NCI-H460 (cell line): Measurements from ENCODE around the gene RBM17. TPM values are rescaled to one million over a fixed set of nuclear protein-coding genes. Genes with fewer than 3 reads are reported as not detected.
A peak's percentile ranks its signal among the peaks of the same experiment; 100 is the strongest.
"Not testable (repeated sequence)": the region's sequence is repeated elsewhere in the genome, so short reads cannot be mapped to it uniquely, and the experiment has no call there.

Experiments used
- DNase-seq: peaks from one replicate; pipeline ENCODE4 v3.0.0-alpha.2; 2016; ENCODE audit warnings: low read depth; ENCODE audit errors: extremely low read depth
- total RNA-seq: library from RNA; depleted of rRNA; stranded (reverse); fragments of >200 nt; shearing (Covaris generic); gene quantifications from 2 replicates; pipeline ENCODE4 v1.2.3, GENCODE V29; 2014

RBM17 gene
- total RNA-seq, 1 experiment from 2014 or later: 40.2 TPM

DNA sequence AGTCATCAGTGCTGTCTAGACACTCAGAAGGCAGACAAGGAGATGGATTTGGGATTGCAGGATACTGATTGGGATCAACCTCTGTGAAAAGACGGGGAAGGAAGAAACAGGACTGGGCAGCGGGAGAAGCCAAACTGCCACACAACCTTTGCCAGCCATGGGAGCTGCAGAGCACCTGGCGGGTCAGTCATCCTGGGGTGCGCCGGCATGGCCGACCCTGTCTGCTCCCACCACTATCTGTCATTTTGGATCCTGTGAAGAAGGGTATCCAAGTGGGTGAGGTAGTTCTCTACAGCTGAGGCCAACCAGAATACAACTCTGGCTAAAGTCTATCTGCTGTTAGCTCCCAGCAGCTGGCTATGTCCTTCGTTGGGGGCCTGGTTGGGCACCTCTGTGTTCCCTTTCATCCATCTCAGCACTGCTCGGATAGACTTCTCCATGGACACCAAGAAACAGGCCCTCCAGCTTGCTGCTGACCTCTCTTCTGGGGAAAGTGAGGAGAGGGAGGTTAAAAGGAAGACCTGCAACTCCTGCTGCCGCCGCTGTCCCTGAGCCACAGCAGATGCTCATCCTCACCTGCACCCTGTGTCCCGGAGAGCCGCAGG is 11.7 kb upstream of the RBM17 start:
- no peak for DNase-seq

DNA sequence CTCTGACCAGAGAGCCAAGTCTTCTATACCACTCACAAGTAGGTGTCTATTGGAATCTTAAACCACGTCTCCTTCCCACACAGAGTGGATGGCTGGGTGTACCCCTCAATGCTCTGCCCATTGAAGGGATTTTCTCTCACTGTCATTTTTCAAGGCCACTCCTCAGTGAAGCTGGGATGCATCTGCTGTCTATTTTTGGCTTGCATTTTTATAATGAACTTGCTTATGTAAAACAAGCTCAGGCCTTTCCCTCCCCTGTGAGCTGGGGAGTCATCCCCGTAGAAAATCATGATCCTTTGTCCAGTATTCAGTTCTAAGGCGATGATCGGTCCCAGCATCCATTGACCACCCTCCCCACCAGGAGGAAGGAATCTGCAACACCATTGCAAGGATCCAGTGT is 9.8 kb upstream of the RBM17 start:
- DNase-seq: no peak

DNA sequence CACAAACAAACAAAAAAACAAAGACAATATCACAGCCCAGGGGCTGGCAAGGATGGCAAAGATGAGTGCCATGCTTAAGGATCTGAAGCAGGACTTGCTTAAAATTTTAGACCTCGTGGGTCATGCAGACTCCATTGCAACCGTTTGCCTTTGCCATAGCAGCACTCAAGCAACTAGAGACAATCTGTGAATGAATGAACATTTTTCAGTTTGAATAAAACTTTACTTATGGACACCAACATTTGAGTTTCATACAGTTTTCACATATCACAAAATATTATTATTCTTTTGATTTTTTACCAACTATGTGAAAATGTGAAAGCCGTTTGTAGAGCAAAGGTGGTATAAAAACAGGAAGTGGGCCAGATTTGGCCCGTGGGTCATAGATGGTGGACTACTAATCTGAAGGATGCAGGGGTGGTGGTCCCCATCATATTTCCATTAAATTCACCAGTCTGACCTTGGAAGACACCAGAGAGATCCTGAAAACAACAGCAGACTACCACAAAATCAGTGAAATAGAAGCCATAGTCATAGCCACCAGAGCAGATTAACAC is 8.3 kb upstream of the RBM17 start:
- no peak for DNase-seq

DNA sequence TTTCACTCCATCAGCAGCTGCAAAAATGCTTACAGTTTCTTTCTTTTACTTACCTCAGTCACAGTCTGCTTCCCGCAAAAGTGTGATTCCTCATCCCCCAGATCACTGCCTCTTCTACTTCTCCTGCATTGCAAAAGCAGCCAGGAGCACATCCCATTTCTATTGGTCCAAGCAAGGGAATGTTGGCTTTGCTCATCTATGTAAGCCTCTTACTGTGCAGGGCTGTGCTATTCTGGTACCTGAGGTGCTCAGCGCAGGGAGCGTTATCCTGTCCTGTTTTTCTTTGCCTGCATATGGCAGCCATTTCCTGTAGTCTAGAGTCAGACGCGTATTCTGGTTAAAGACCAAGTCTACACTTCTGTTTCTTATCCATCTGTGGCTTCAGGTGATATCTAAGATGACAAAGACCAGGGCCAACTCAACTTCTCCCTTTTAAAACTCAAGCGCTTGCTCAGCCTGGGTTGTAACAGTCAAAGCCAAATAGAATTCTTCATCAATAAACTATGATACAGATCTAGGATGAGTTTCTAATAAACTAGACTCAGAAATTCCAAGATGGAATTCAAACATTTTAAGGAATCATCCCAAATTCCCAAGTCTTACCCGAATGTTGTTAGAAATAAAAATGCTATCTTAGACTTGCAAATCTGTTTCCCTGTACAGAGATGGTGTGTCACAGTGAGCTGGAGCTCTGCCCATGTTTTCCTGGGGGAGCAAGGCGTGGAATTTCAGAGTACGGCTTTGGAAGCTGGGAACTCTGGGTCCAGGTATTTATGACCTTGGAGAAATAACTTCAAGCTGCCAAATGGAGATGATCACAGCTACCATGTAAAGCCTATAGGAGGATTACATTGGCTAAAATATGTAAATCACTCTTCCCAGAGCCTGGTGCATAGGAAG is 6.1 kb upstream of the RBM17 start:
- DNase-seq: no peak

DNA sequence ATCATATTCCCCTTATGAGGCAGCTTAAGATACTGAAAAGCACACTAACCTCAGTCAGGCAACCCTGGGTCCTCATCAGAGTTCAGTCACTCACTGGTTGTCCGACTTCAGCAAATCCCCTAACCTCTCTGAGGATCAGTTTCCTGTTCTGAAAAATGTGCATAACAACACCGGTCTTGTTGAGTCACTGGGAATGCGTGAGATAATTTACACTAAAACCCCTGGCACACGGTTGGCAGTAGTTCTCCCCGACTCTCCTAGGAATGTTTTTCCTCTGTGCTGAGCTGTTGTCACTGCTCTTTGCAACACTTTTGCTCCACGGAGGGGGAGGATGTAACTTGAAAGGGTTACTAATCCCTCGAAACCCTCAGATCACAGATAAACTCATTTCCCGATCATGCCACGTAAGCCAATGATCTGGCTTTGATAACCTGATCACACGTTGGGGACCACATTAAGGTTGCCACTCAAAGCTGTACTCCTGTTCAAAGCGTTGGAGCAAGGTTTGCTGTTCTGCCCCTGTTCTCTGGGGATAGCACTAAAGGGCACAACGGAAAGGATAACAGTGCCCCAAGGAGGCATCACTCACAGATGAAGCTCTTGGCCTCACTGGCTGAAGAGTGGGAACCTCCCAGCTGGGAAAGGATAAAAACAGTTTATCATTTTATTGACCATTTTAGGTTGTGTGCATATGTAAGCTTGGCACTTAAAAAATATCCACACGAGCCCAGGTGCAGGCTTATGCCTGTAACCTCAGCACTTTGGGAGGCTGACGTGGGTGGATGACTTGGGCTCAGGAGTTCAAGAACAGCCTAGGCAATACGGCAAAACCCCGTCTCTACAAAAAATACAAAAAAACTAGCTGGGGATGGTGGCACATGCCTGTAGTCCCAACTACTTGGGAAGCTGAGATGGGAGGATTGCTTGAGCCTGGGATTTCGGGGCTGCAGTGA is 5.0 kb upstream of the RBM17 start:
- no peak for DNase-seq

DNA sequence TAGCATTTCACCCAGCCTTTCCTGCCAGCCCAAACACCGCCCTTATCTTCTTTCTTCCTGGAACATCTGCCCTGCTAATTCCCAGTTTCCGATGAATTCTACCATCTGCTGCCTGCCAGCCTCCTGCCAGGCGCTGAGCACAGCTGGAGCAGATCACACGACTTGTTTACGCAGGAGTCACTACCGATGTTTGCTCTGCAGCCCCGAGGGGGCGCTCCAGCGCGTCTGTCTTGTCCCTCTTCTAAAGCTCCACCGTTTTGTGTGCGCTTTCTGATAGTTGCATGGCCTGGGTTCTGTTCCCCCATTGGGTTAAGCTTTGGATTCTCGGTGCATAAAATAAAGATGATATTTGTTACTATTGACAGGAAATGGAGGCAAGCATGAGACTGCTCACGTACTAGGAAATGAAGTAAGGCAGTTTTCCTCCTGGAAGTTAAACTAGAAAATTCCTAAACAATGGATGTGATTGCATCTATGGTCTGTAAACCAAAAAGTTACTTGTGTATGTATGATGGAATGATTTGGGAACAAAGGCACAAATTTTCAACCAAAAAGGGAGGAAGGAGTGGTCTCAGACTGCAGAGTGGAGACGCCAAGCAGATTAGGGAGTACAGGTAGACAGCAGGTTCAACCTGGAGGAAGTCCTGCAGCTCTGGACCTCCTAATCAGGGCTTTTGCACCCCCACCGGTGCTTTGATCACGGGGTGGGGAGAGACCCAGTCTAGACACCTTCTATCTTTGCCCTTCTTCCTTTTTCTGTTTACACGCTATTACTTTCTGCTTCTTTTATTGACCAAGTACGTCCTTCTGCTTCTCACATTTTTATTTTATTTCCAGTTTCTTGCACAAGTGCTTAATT is 2.2 kb upstream of the RBM17 start:
- DNase-seq: peak; percentile 75

DNA sequence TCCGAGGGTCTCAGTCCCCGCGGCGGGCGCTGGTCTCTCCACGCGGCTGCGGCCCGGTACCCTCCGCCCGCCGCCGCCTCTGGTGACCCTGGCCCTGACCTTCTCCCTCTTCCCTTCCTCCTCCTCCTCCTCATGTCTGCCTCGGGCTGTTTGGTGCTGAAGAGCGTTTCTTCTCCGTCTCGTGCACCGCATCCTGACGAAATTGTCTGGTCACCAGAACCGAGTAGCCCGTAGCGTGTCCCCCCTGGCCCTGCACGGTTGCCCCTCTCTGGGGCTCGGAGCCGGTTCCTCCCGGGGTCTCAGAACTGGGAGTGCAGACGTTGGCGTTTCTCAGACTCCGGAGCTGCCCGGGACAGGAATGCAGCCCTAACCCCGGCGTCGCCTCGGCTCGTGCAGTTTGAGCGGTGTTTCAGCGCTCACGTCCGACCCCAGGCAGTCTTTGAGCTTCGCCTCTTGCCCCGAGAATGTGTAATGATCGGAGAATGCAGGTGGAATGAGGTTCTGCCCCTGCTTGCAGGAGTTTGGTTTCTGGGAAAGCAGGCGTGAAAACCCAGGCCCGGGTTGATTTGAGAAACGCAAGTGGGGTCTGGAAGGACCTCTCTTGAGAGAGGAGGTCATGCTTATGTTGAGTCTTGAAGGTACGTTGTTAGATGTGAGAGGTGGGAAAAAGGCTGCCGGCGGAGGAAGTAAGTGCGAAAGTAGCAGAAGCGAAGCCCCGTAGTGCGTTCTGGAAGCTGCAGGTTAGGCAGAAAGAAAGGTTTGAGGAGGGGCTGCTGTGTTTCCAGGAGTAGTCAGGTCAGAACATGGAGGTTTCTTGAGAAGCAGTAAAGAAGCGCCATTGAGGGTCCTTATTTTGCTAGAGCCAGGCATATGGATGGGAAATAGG is 743 bp downstream of the RBM17 start:
- no peak for DNase-seq

DNA sequence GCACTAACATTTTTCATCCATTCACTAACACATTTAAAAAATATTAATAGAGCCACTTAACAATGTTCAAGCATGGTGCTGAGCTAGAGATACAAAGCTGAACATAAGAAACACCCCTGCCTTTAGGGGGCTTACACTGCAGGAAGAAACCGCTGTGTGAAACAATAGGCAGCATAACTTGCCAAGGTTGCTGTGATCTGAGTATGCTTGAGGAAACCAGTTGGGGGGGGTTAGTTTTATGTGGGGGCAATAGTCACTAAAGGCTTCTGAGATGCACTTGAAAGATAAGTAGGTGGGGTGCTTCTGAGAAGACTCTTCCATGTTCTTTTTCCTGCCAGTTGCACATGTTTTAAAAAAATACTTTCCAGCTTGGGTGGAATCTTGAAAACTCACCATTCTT is 2.8 kb downstream of the RBM17 start:
- DNase-seq: no peak

DNA sequence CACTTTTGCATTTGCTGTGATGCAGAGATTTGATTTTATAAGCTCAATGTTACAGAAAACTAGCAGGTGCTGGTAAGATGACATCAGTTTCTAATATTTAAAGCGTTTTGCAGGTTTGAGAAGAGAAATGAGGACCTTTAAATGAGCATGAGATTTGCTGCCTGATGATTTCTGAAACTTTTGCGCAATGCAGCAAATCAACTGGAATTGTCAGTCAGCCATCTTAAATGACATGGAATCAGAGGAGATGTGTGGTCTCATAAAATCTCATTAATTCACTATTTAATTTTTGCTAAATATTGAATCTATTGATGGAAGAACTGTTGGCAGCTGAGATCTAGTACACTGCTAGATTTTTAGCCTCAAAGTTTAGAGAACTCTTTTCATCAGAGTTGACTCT is 3.9 kb downstream of the RBM17 start:
- no peak for DNase-seq

DNA sequence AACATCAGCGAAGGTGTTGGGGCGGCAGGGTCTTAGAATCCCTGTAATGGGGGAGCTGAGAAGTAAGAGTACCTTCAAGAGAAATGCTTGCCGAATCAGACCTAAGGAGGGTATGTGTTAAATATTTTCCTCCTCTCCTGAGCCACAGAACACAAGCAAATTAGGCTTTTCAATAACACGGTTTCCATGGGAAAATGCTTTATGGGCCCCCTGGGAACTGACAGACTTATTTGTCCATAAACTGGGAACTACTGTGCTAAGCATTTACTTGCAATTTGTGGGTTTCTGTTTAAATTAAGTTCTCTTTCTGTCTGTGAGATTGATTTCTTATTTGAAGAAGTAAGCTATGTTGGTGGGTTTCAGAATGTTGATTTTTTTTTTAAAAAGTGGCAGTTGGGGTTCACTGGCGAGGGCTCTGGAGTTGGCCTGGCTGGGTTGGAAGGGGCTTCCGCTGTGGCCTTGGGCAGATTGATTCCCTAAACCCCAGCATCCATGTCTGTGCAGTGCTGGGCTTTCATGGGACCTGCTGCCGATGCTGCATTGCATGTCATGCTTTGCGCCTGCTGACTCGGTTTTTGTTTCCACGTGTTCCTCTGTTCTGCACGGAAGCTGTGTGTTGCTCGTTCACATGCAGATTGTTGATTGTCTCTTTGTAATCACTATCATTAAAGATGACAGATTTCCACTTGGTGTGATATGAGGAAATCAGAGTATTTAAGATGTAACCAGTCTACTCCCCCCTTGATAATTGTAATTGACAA is 7.2 kb downstream of the RBM17 start:
- no peak for DNase-seq

DNA sequence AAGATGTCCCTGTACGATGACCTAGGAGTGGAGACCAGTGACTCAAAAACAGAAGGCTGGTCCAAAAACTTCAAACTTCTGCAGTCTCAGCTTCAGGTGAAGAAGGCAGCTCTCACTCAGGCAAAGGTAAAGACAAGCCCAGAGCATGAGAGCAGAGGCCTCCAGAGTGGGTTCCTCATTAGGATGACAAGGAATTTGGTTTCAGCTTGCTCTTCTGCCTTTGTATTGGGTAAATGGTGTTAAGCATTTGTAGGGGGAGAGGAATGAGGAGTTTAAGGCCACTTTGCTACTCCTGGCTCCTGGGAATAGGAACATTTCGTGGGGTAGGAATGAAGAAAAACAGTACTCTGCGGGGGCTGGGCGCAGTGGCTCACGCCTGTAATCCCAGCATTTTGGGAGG is 8.2 kb downstream of the RBM17 start:
- no peak for DNase-seq

DNA sequence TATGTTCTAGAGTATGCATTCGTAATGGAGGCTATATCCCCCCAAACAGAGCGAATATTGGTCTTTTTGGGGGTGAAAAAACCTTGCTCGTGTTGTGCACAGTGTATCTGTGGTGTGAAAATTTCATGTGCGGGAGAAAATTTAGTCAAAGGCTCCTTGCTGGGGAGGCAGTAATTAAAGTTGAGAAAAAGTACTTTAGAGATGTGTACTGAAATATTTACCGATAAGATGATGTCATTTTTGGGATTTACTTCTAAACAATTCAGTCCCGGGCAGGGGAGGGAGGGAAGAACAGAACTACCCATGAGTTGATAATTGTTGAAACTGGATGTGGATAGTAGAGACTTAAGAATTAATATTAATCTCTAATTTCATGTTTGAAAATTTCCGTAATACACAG is 9.3 kb downstream of the RBM17 start:
- DNase-seq: no peak

DNA sequence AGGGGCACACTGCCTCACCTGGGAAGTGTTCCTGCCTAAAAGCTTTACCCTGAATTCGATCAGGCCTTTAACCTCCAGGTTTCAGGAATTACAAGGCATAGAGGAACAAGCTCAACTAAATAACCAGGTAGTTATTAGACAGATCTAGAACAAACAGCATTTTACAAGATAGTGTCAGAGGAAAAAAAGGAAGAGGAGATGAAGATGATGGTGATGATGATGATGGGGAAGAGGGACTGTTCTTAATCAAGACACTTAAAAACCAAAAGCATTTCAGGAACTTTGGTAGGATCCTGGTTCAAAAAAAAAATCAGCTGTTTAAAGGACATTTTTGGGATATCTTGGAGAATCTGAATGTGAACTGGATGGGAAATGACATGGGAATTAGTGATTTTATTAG is 11.5 kb downstream of the RBM17 start:
- DNase-seq: no peak

DNA sequence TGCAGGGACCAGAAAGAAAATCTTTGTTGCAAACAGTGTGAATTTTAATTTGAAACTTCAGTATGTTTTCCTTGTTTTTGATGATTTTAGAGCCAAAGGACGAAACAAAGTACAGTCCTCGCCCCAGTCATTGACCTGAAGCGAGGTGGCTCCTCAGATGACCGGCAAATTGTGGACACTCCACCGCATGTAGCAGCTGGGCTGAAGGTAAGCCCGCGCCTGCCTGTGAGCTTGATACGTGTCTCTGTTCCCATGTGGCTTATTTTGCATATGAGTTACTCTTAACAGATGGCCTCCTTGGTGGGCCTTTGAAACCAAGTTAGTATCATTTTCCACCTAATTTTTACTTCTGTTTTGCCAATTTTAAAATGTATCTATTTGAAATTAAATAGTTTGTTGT is 12.3 kb downstream of the RBM17 start:
- no peak for DNase-seq

DNA sequence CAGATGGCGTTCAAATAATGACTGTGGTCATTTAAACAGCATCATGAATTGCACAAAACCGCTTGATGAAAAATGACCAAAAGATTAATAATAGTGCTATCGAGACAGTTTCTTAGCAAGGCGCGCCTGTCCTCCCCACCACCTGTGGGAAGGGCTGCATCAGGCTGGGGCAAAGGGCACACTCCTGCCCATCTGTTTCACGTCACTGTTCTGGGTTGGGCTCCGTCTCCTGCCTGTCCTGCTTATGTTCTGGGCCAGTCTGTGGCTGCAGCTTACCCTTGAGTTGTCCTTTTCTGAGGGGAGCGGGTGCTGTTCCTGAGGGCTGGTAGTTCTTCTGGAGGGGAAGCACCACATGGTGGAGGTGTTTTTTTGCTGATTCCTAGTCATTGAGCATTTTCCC is 13.3 kb downstream of the RBM17 start:
- DNase-seq: no peak

DNA sequence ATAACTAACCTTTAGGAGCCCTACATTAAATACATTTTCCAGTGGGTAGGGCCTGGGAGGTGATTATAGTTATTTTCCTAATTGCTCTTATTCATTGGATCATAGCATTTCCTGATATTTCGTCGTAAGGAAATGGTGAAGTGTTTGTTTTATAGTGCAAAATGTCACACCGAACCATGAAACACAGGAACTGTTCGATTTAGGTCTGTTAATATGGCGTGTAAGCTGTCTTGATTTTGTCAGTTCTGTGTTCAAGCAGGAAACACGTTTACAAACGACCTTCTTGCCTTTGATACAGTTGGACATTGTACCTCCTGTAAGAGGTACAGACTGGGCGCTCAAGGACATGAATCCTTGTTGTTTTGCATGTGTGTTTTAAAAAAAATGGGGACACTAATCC is 14.8 kb downstream of the RBM17 start:
- DNase-seq: no peak

DNA sequence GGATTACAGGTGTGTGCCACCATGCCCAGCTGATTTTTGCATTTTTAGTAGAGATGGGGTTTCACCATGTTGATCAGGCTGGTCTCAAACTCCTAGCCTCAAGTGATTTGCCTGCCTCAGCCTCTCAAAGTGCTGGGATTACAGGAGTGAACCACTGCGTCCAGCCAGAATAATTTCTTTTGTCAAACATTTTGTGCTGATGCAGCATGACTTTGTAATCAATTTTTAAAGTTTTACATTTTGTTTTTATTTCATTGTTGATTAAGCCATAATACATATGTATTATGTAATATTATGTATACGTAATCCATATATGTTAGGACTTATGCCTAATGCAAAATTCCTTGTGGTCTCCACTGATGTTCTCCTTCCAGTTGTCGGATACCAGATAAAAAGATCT is 18.8 kb downstream of the RBM17 start:
- not testable (repeated sequence) for DNase-seq

DNA sequence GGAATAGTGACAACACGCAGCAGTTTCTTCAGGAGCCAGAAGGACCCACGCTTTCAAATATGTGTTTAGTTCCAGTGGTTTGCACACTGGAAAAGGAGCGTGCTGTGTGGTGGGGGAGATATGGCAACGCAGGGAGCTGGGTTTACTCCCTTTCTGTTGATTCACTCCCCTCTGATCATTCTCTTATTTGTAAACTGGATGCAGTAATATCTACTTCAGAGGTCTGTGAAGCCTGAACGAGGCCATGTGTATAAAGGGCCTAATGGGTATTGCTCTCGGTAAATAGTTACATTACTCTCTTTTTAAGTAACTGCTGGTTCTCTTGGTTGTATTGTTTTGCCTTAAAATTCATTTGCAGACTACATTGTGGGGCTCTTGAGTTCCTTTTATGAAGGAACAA is 19.2 kb downstream of the RBM17 start:
- no peak for DNase-seq
